OCI-LY7 (cell line): Measurements from ENCODE around the gene ZFP36L2. TPM values are rescaled to one million over a fixed set of nuclear protein-coding genes. Genes with fewer than 3 reads are reported as not detected.

Source experiments
- BruUV-seq: library from RNA; stranded (reverse); fragments of 400-500 nt; replicated peaks from 2 replicates; lab custom pipeline; 2021; lab: Mats Ljungman, UMichigan
- CTCF ChIA-PET: fragments of 300-600 bp; sonication (Branson Sonifier 250); formaldehyde crosslinking; loops from one replicate; lab custom pipeline; 2022; ENCODE audit warnings: antibody characterized with exemption; ENCODE audit not compliant: unreplicated experiment; lab: Charles Lee
- POLR2A ChIA-PET: fragments of 300-600 bp; sonication (Branson Sonifier 250); formaldehyde crosslinking; loops from one replicate; lab custom pipeline; 2022; ENCODE audit warnings: antibody characterized with exemption; lab: Charles Lee
- DNase-seq: peaks from one replicate; pipeline ENCODE4 v3.0.0-alpha.2; 2015; ENCODE audit warnings: low spot score
- H2AFZ ChIP-seq: fragments of 200-600 bp; sonication (generic), shearing (Covaris generic); 2 replicates; pipeline ENCODE4 v1.6.1; 2014; ENCODE audit warnings: mild to moderate bottlenecking, antibody characterized with exemption, low read length, moderate library complexity
- H3K27ac ChIP-seq: fragments of 200-600 bp; sonication (generic); 2 replicates; pipeline ENCODE4 v1.5.1; 2014; ENCODE audit warnings: mixed run types, low read depth, mild to moderate bottlenecking, moderate library complexity, low read length, inconsistent platforms; ENCODE audit not compliant: poor library complexity, severe bottlenecking
- H3K36me3 ChIP-seq: fragments of 200-600 bp; sonication (generic); 2 replicates; pipeline ENCODE4 v1.6.1; 2014; ENCODE audit warnings: mild to moderate bottlenecking, antibody characterized with exemption, low read length, moderate library complexity, mixed read lengths; ENCODE audit not compliant: insufficient read depth
- H3K4me1 ChIP-seq: fragments of 200-600 bp; sonication (generic); 2 replicates; pipeline ENCODE4 v1.5.1; 2014; ENCODE audit warnings: mild to moderate bottlenecking, low read length; ENCODE audit not compliant: insufficient read depth, poor library complexity, severe bottlenecking
- H3K4me2 ChIP-seq: fragments of 200-600 bp; sonication (generic); 2 replicates; pipeline ENCODE4 v1.6.1; 2014; ENCODE audit warnings: mild to moderate bottlenecking, low read length
- H3K4me3 ChIP-seq: fragments of 200-600 bp; sonication (generic); 2 replicates; pipeline ENCODE4 v1.5.1; 2014; ENCODE audit warnings: mild to moderate bottlenecking, low read depth, low read length; ENCODE audit not compliant: poor library complexity, severe bottlenecking
- H3K79me2 ChIP-seq: fragments of 200-600 bp; sonication (generic); 2 replicates; pipeline ENCODE4 v1.6.1; 2016; ENCODE audit warnings: low read depth, mild to moderate bottlenecking, low read length, moderate library complexity, mixed read lengths; ENCODE audit not compliant: insufficient read depth
- H3K9me2 ChIP-seq: fragments of 200-600 bp; sonication (generic); 2 replicates; pipeline ENCODE4 v1.6.1; 2016; ENCODE audit warnings: mild to moderate bottlenecking, low read length, mixed read lengths; ENCODE audit not compliant: insufficient read depth
- H3K9me3 ChIP-seq: fragments of 200-600 bp; sonication (generic); 2 replicates; pipeline ENCODE4 v1.6.1; 2014; ENCODE audit warnings: mild to moderate bottlenecking, mixed run types, low read length, mixed read lengths
- H4K20me1 ChIP-seq: fragments of 200-600 bp; sonication (generic); 2 replicates; pipeline ENCODE4 v1.6.1; 2014; ENCODE audit warnings: mild to moderate bottlenecking, antibody characterized with exemption, low read length, moderate library complexity, mixed read lengths; ENCODE audit not compliant: insufficient read depth
- CTCF ChIP-seq: fragments of 200-600 bp; sonication (generic); conservative IDR thresholded peaks from 2 replicates; pipeline ENCODE4 v1.5.1; 2014; ENCODE audit warnings: mild to moderate bottlenecking, antibody characterized with exemption, low read length, moderate library complexity, mixed read lengths
- EZH2phosphoT487 ChIP-seq: fragments of 200-600 bp; sonication (generic); IDR thresholded peaks from 2 replicates; pipeline ENCODE4 v1.6.1; 2018; ENCODE audit warnings: low read depth, borderline replicate concordance, mild to moderate bottlenecking, mixed run types, antibody characterized with exemption, low read length, moderate library complexity, mixed read lengths
- intact Hi-C: fragments of 100-400 bp; cut with micrococcal nuclease; formaldehyde crosslinking; loops from one replicate; pipeline ENCODE4 v1.10.0; 2022; ENCODE audit not compliant: unreplicated experiment
- total RNA-seq, 2 experiments: library from RNA; depleted of rRNA in 1 of 2; stranded (reverse); fragments of >200 nt in 1 of 2; shearing (Covaris generic) in 1 of 2; gene quantifications; 2 replicates each; pipeline ENCODE4 v1.2.3, GENCODE V29; 2014 to 2022

ZFP36L2 gene
- total RNA-seq, 2 experiments from 2014 or later = 6.8 to 37.2 TPM

GRCh38 chr2:43174368-43174916 lies 52.0 kb downstream of the ZFP36L2 start:
- TF ChIP-seq CTCF (no peak), EZH2phosphoT487 (no peak)
- Histone ChIP-seq H2AFZ (peak overlapping the region; percentile 23; the same call in 1 of the 2 replicates), H3K9me3 (no peaks in the 10 kb centered on the region), H3K9me2 (no peaks in the 10 kb centered on the region), H3K27ac (peak overlapping the region; percentile 69), H3K4me3 (peak overlapping the region; percentile 48), H3K4me1 (peaks cover 45% of the 10 kb centered on the region), H3K79me2 (no peaks in the 10 kb centered on the region), H3K4me2 (peak overlapping the region; percentile 81), H3K36me3 (no peaks in the 10 kb centered on the region), H4K20me1 (no peaks in the 10 kb centered on the region)
- ChIA-PET POLR2A (interaction anchor here (0.8 to 2.6 kb wide), 12 partner anchors 10 to 53 kb away, joined by 3 to 10 read pairs (median 6); partner anchors contain the start of gene ZFP36L2), CTCF (interaction anchor here (0.5 to 1.6 kb wide), 6 partner anchors 44 to 443 kb away, joined by 3 to 5 read pairs (median 3); no protein-coding TSS in a partner anchor)
- intact Hi-C loops = no loop called here
- BruUV-seq = no TSS peak
- peak; percentile 81 for DNase-seq
